ENCODE results near the gene YJU2. TPM values are rescaled to one million over a fixed set of nuclear protein-coding genes. Genes with fewer than 3 reads are reported as not detected.

The YJU2 gene
- total and polyA plus RNA-seq, 2 of the 8 experiments (the other 6 are each of a cell fraction or from before 2014, with no cell fraction given), result 26.8 to 27.7 TPM

DNA sequence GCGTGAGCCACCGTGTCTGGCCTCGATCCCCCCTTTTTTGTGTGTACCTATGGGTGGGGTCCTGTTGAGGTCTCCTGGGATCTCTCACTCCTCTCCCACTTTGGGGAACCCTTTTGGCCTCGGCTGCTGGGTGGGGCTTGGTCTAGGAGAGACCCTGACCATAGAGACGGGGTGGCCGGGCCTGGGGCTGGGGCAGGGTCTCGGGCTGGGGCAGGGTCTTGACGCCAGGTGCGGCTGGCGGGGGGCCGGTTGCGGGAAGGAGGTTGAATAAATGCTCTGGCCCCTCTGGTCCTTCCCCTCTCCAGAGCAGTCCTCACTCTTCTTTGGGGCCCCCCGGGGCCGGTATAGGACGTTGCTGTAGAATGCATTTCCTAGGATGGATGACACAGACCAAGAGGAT, 45.6 kb downstream of the YJU2 start (continued):
- TF ChIP-seq, protein P1, sequence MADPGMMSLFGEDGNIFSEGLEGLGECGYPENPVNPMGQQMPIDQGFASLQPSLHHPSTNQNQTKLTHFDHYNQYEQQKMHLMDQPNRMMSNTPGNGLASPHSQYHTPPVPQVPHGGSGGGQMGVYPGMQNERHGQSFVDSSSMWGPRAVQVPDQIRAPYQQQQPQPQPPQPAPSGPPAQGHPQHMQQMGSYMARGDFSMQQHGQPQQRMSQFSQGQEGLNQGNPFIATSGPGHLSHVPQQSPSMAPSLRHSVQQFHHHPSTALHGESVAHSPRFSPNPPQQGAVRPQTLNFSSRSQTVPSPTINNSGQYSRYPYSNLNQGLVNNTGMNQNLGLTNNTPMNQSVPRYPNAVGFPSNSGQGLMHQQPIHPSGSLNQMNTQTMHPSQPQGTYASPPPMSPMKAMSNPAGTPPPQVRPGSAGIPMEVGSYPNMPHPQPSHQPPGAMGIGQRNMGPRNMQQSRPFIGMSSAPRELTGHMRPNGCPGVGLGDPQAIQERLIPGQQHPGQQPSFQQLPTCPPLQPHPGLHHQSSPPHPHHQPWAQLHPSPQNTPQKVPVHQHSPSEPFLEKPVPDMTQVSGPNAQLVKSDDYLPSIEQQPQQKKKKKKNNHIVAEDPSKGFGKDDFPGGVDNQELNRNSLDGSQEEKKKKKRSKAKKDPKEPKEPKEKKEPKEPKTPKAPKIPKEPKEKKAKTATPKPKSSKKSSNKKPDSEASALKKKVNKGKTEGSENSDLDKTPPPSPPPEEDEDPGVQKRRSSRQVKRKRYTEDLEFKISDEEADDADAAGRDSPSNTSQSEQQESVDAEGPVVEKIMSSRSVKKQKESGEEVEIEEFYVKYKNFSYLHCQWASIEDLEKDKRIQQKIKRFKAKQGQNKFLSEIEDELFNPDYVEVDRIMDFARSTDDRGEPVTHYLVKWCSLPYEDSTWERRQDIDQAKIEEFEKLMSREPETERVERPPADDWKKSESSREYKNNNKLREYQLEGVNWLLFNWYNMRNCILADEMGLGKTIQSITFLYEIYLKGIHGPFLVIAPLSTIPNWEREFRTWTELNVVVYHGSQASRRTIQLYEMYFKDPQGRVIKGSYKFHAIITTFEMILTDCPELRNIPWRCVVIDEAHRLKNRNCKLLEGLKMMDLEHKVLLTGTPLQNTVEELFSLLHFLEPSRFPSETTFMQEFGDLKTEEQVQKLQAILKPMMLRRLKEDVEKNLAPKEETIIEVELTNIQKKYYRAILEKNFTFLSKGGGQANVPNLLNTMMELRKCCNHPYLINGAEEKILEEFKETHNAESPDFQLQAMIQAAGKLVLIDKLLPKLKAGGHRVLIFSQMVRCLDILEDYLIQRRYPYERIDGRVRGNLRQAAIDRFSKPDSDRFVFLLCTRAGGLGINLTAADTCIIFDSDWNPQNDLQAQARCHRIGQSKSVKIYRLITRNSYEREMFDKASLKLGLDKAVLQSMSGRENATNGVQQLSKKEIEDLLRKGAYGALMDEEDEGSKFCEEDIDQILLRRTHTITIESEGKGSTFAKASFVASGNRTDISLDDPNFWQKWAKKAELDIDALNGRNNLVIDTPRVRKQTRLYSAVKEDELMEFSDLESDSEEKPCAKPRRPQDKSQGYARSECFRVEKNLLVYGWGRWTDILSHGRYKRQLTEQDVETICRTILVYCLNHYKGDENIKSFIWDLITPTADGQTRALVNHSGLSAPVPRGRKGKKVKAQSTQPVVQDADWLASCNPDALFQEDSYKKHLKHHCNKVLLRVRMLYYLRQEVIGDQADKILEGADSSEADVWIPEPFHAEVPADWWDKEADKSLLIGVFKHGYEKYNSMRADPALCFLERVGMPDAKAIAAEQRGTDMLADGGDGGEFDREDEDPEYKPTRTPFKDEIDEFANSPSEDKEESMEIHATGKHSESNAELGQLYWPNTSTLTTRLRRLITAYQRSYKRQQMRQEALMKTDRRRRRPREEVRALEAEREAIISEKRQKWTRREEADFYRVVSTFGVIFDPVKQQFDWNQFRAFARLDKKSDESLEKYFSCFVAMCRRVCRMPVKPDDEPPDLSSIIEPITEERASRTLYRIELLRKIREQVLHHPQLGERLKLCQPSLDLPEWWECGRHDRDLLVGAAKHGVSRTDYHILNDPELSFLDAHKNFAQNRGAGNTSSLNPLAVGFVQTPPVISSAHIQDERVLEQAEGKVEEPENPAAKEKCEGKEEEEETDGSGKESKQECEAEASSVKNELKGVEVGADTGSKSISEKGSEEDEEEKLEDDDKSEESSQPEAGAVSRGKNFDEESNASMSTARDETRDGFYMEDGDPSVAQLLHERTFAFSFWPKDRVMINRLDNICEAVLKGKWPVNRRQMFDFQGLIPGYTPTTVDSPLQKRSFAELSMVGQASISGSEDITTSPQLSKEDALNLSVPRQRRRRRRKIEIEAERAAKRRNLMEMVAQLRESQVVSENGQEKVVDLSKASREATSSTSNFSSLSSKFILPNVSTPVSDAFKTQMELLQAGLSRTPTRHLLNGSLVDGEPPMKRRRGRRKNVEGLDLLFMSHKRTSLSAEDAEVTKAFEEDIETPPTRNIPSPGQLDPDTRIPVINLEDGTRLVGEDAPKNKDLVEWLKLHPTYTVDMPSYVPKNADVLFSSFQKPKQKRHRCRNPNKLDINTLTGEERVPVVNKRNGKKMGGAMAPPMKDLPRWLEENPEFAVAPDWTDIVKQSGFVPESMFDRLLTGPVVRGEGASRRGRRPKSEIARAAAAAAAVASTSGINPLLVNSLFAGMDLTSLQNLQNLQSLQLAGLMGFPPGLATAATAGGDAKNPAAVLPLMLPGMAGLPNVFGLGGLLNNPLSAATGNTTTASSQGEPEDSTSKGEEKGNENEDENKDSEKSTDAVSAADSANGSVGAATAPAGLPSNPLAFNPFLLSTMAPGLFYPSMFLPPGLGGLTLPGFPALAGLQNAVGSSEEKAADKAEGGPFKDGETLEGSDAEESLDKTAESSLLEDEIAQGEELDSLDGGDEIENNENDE (IDR thresholded peaks at IDR 0.05; ENCODE audit: insufficient replicate concordance, low read length), result no peak
- TF ChIP-seq YY1 (IDR thresholded peaks at IDR 0.05; ENCODE audit: low read depth, low read length) (no peak), CREB1 (IDR thresholded peaks at IDR 0.05) (no peak), RBBP5 (IDR thresholded peaks at IDR 0.05; ENCODE audit: borderline replicate concordance, low read depth, low read length) (no peak), GTF2F1 (IDR thresholded peaks at IDR 0.05; ENCODE audit: borderline replicate concordance, low read depth, low read length) (no peak), NRF1 (IDR thresholded peaks at IDR 0.05; ENCODE audit: low read depth, low read length) (no peak), GABPA (IDR thresholded peaks at IDR 0.05; ENCODE audit: borderline replicate concordance, insufficient read depth, low read length) (no peak), MAFK (IDR thresholded peaks at IDR 0.05; ENCODE audit: low read depth, low read length) (no peak), TCF12 (IDR thresholded peaks at IDR 0.05; ENCODE audit: low read depth, low read length) (no peak), CBX5 (IDR thresholded peaks at IDR 0.05; ENCODE audit: low read depth, low read length) (no peak), NANOG (IDR thresholded peaks at IDR 0.05; ENCODE audit: insufficient read depth, low read depth, low read length, poor library complexity, severe bottlenecking) (no peak), POU5F1 (IDR thresholded peaks at IDR 0.05; ENCODE audit: low read depth, low read length) (no peak)
